ENCODE results near the gene SPINK9.

Gene SPINK9

DNA sequence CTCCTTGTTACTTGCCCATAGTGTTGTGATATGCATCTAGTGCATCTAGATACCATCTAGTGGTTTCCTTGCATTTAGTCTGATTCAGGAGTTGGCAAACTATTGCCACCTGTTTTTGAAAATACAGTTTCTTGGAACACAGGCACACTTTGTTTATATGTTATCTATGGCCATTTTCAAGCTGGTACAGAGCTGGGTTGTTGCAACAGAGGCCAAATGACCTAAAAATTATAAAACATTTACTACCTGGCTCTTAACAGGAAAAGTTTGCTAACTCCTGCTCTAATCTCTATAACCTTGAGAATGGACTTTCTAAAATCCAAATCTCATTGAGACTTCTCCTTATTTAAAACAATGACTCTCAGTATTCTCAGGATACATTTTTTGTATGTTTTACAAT is 29.0 kb downstream of the SPINK9 start:
- TF ChIP-seq FOXP2 (optimal IDR thresholded peaks at IDR 0.05; ENCODE audit: borderline replicate concordance, extremely low read depth, extremely low read length, insufficient read depth) (no peak), REST (IDR thresholded peaks at IDR 0.05; ENCODE audit: insufficient read depth in 1 of 2, low read depth in 2 of 2, low read length in 2 of 2) (no peak), TAF1 (IDR thresholded peaks at IDR 0.05; ENCODE audit: borderline replicate concordance, insufficient read depth, low read length) (no peak), SIN3A (IDR thresholded peaks at IDR 0.05; ENCODE audit: borderline replicate concordance, insufficient read depth, low read length) (no peak), POLR2AphosphoS5 (IDR thresholded peaks at IDR 0.05; ENCODE audit: low read depth, low read length) (no peak)

- no peak for TF ChIP-seq SIN3A (IDR thresholded peaks at IDR 0.05; ENCODE audit: borderline replicate concordance, insufficient read depth, low read length)
- no peak for TF ChIP-seq TAF1 (IDR thresholded peaks at IDR 0.05; ENCODE audit: borderline replicate concordance, insufficient read depth, low read length)
- TF ChIP-seq REST (IDR thresholded peaks at IDR 0.05; ENCODE audit: insufficient read depth in 1 of 2, low read depth in 2 of 2, low read length in 2 of 2) = no peak
- no peak for TF ChIP-seq FOXP2 (optimal IDR thresholded peaks at IDR 0.05; ENCODE audit: borderline replicate concordance, extremely low read depth, extremely low read length, insufficient read depth)
- no peak for TF ChIP-seq POLR2AphosphoS5 (IDR thresholded peaks at IDR 0.05; ENCODE audit: low read depth, low read length)
These were observed 32.9 kb downstream of the SPINK9 start for GRCh38 chr5:148368299-148368698.

GRCh38 chr5:148372166-148372725 is 36.9 kb downstream of the SPINK9 start:
- TF ChIP-seq SIN3A (IDR thresholded peaks at IDR 0.05; ENCODE audit: borderline replicate concordance, insufficient read depth, low read length) (no peak), TAF1 (IDR thresholded peaks at IDR 0.05; ENCODE audit: borderline replicate concordance, insufficient read depth, low read length) (no peak)

DNA sequence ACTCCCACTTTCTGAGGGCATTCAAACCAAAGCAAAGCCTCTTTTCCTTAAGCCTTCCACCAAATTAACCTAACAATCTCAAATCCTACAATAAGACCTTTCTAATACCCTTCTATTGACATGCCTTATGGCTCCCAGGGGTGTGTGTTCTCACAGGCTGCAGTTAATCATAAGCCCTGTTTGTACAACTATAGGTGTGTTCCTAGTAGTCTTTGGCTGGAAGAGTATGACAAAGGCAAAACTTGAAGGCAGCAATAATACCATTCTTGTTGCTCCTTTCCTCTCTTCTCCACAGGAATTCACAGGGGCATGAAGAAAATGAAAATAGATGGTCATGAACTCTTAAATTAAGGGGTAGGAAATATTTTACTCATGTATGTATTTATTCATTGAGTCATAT is 37.5 kb downstream of the SPINK9 start:
- TF ChIP-seq POLR2AphosphoS5 (IDR thresholded peaks at IDR 0.05; ENCODE audit: low read depth, low read length) = no peak
- no peak for TF ChIP-seq TAF1 (IDR thresholded peaks at IDR 0.05; ENCODE audit: borderline replicate concordance, insufficient read depth, low read length)
- no peak for TF ChIP-seq SIN3A (IDR thresholded peaks at IDR 0.05; ENCODE audit: borderline replicate concordance, insufficient read depth, low read length)
- no peak for TF ChIP-seq REST (IDR thresholded peaks at IDR 0.05; ENCODE audit: insufficient read depth in 1 of 2, low read depth in 2 of 2, low read length in 2 of 2)
- TF ChIP-seq FOXP2 (optimal IDR thresholded peaks at IDR 0.05; ENCODE audit: borderline replicate concordance, extremely low read depth, extremely low read length, insufficient read depth) = no peak

DNA sequence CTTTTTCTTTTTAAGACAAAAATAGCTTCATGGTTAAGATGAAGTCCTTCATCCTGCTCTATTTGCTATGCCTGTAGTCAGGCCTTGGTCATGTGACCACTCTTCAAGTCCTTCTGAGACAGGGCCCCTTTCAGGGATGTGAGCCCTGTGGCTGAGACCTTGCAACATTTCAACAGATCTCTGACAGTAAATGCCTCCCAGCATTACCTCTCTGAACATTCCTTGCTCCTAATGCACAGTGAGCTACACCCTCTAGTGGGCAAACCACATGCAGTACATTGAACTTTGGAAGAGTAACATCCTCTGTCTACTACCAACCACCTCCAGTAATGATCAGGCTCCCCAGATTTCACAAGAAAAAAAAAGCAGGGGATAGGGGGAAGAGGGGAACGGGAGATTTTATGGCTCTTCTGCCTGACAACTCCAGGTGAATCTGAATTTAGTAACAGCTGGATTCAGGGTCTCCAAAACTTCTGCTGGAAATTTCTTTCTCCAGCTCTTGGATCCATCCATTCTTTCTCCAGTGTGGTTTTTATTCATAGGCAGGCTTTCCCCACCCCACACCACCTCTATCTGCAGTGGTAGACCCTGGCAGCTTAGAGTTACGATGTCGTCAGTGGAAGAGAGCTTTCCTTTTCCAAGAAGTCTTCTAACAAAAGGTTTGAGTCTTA is 39.5 kb downstream of the SPINK9 start:
- TF ChIP-seq SIN3A (IDR thresholded peaks at IDR 0.05; ENCODE audit: borderline replicate concordance, insufficient read depth, low read length) (no peak), POLR2AphosphoS5 (IDR thresholded peaks at IDR 0.05; ENCODE audit: low read depth, low read length) (no peak), REST (IDR thresholded peaks at IDR 0.05; ENCODE audit: insufficient read depth in 1 of 2, low read depth in 2 of 2, low read length in 2 of 2) (no peak), FOXP2 (optimal IDR thresholded peaks at IDR 0.05; ENCODE audit: borderline replicate concordance, extremely low read depth, extremely low read length, insufficient read depth) (no peak), TAF1 (IDR thresholded peaks at IDR 0.05; ENCODE audit: borderline replicate concordance, insufficient read depth, low read length) (no peak)
